ENCODE measurements around the gene ARMC2.

The ARMC2 gene

GRCh38 chr6:108987156-108987555, 138.9 kb downstream of the ARMC2 start:
- no peak overlapping the region for H3K27ac ChIP-seq
- no peaks in the 10 kb centered on the region for H3K9me3 ChIP-seq
- no peaks in the 10 kb centered on the region for H3K27me3 ChIP-seq
- no peak for TF ChIP-seq CTCF (IDR thresholded peaks at IDR 0.05)
- peaks cover 52% of the 10 kb centered on the region for H3K36me3 ChIP-seq
- peaks cover 4 to 8% of the 10 kb centered on the region in 2 experiments for H3K4me1 ChIP-seq (ENCODE audit: control insufficient read depth in 1 of 2, insufficient read depth in 1 of 2, low read depth in 1 of 2, low read length in 1 of 2)
- no peak overlapping the region for H3K4me3 ChIP-seq (ENCODE audit: low read depth in 1 of 2, low read length in 1 of 2)

DNA sequence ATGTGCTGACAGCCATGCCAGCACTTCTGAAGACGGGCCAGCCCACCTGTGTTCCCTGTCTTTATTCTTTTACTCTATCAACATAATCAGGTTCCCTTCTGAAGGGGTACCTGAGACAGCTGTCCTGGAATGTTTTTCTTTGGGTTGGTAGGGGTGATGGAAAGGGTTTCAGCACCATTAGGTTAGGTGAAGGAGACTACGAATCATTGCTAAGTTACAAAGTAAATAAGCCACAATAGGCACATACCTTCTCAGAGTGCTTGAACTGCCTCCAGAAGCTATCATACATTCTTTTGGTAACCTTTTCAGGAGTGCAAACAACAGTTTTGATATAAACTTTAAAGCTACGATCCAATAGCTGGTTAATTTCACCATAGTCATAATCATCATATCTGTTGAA, 140.1 kb downstream of the ARMC2 start:
- no peak overlapping the region for H3K27ac ChIP-seq
- no peak overlapping the region for H3K4me3 ChIP-seq (ENCODE audit: low read depth in 1 of 2, low read length in 1 of 2)
- H3K9me3 ChIP-seq, result no peaks in the 10 kb centered on the region
- peaks cover 63% of the 10 kb centered on the region for H3K36me3 ChIP-seq
- TF ChIP-seq CTCF (IDR thresholded peaks at IDR 0.05), result no peak
- H3K4me1 ChIP-seq (ENCODE audit: control insufficient read depth in 1 of 2, insufficient read depth in 1 of 2, low read depth in 1 of 2, low read length in 1 of 2), result peaks cover 0 to 2% of the 10 kb centered on the region in 2 experiments
- no peaks in the 10 kb centered on the region for H3K27me3 ChIP-seq

DNA sequence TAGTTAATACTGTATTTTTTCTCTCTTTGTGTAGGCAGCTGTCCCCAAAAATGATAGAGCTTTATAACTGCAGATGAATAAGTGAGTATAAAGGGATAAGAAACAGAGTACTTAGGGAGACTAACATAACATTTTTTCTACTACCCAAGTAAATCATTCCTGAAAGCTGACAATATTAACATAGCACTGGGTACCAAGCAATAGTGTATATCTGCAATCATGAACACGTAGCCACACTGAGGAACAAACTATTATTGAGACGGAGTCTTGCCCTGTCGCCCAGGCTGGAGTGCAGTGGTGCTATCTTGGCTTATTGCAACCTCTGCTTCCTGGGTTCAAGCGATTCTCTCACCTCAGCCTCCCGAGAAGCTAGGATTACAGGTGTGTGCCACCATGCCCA, 140.5 kb downstream of the ARMC2 start:
- no peak overlapping the region for H3K27ac ChIP-seq
- no peaks in the 10 kb centered on the region for H3K27me3 ChIP-seq
- H3K9me3 ChIP-seq, result no peaks in the 10 kb centered on the region
- H3K4me3 ChIP-seq (ENCODE audit: low read depth in 1 of 2, low read length in 1 of 2), result no peak overlapping the region
- no peaks in the 10 kb centered on the region for H3K4me1 ChIP-seq (ENCODE audit: control insufficient read depth in 1 of 2, insufficient read depth in 1 of 2, low read depth in 1 of 2, low read length in 1 of 2)
- peaks cover 67% of the 10 kb centered on the region for H3K36me3 ChIP-seq
- no peak for TF ChIP-seq CTCF (IDR thresholded peaks at IDR 0.05)

GRCh38 chr6:108989700-108990099, 141.5 kb downstream of the ARMC2 start:
- no peak overlapping the region for H3K4me3 ChIP-seq (ENCODE audit: low read depth in 1 of 2, low read length in 1 of 2)
- H3K27me3 ChIP-seq, result no peaks in the 10 kb centered on the region
- TF ChIP-seq CTCF (IDR thresholded peaks at IDR 0.05), result no peak
- peaks cover 73% of the 10 kb centered on the region for H3K36me3 ChIP-seq
- H3K27ac ChIP-seq, result no peak overlapping the region
- no peaks in the 10 kb centered on the region for H3K4me1 ChIP-seq (ENCODE audit: control insufficient read depth in 1 of 2, insufficient read depth in 1 of 2, low read depth in 1 of 2, low read length in 1 of 2)
- no peaks in the 10 kb centered on the region for H3K9me3 ChIP-seq

DNA sequence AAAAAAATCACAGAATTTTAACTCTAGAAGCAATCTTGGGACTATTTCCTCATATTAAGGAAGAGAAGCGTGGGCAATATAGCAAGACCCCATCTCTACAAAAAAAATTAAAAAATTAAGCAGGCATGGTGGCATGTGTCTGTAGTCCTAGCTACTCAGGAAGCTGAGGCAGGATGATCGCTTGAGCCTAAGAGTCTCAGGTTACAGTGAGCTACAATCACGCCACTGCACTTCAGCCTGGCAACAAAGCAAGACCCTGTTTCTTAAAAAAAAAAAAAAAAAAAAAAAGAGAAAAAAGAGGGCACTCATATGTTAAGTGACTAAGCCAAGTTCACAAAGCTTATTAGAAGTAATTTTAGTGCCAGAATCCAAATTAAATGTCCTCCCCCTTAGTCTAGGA, 145.7 kb downstream of the ARMC2 start:
- Histone ChIP-seq H3K36me3 (peaks cover 71% of the 10 kb centered on the region), H3K27ac (no peak overlapping the region), H3K4me3 (ENCODE audit: low read depth in 1 of 2, low read length in 1 of 2) (no peak overlapping the region)

More for the DNA sequence above, 145.7 kb downstream of the ARMC2 start:
- H3K4me1 ChIP-seq (ENCODE audit: control insufficient read depth in 1 of 2, insufficient read depth in 1 of 2, low read depth in 1 of 2, low read length in 1 of 2), result no peaks in the 10 kb centered on the region
- H3K27me3 ChIP-seq, result no peaks in the 10 kb centered on the region
- no peaks in the 10 kb centered on the region for H3K9me3 ChIP-seq
- TF ChIP-seq CTCF (IDR thresholded peaks at IDR 0.05), result no peak
